Measurements from ENCODE around the gene RAB11FIP5. TPM values are rescaled to one million over a fixed set of nuclear protein-coding genes. Genes with fewer than 3 reads are reported as not detected.

RAB11FIP5 gene
- total RNA-seq, 1 experiment from 2014 or later, result 20.8 TPM

GRCh38 chr2:73069855-73070642 is 42.7 kb downstream of the RAB11FIP5 start:
- ChIA-PET POLR2A (no interaction called here), RAD21 (ENCODE audit: low non-redundant PET in 1 of 2, low total read pairs in 2 of 2, uncharacterized antibody in 2 of 2, unreplicated experiment in 2 of 2) (no interaction called here), CTCF (no interaction called here)
- no peak for ATAC-seq
- no peaks in the 10 kb centered on the region for H4K20me1 ChIP-seq (ENCODE audit: insufficient read depth)
- no peaks in the 10 kb centered on the region for H3K9me3 ChIP-seq (ENCODE audit: control insufficient read depth in 1 of 2, insufficient read depth in 1 of 2, low read depth in 1 of 2, low read length in 2 of 2)
- H3K36me3 ChIP-seq (ENCODE audit: control insufficient read depth in 1 of 2, insufficient read depth in 2 of 2, low read length in 2 of 2), result no peaks in the 10 kb centered on the region
- H3K4me2 ChIP-seq (ENCODE audit: low read length), result peak overlapping the region; percentile 94
- DNase-seq (ENCODE audit: low read depth, low spot score), result no peak
- peak overlapping the region; percentile 74 for H3K27ac ChIP-seq (ENCODE audit: low read depth, low read length)
- no peaks in the 10 kb centered on the region for H3K27me3 ChIP-seq (ENCODE audit: insufficient read depth, low read length)
- H3K4me1 ChIP-seq (ENCODE audit: control insufficient read depth in 1 of 2, insufficient read depth in 2 of 2, low read length in 2 of 2), result peaks cover 15 to 31% of the 10 kb centered on the region in 2 experiments
- no peak overlapping the region for H2AFZ ChIP-seq (ENCODE audit: low read depth, low read length, poor library complexity, severe bottlenecking)
- peak overlapping the region; percentile 86 for H3K9ac ChIP-seq (ENCODE audit: low read length)
- H3K4me3 ChIP-seq (replicated peaks in 1 of 2; ENCODE audit: low read depth in 1 of 2, low read length in 2 of 2), result peak overlapping the region; percentile 80 to 81
- peaks cover 49% of the 10 kb centered on the region for H3K79me2 ChIP-seq (ENCODE audit: insufficient read depth, low read length)
- TSS peak; percentile 54 for BruUV-seq (replicated peaks)
- intact Hi-C loops (cut with micrococcal nuclease), result loop anchor here (2.0 to 5.0 kb wide), 2 partner anchors 78 to 177 kb away; no protein-coding TSS in a partner anchor
- no peaks in the 10 kb centered on the region for H3K9me2 ChIP-seq (ENCODE audit: insufficient read depth)
- TF ChIP-seq SP1 (IDR thresholded peaks at IDR 0.05; ENCODE audit: low read depth) (no peak), ZBTB33 (IDR thresholded peaks at IDR 0.05; ENCODE audit: extremely low read depth, insufficient replicate concordance, low read length) (no peak), RAD21 (IDR thresholded peaks at IDR 0.05; ENCODE audit: low read depth) (no peak), CEBPB (IDR thresholded peaks at IDR 0.05; ENCODE audit: low read depth) (no peak), ATF3 (IDR thresholded peaks at IDR 0.05) (no peak), ELF1 (IDR thresholded peaks at IDR 0.05; ENCODE audit: borderline replicate concordance, low read depth) (no peak), JUND (IDR thresholded peaks at IDR 0.05) (no peak), SRF (IDR thresholded peaks at IDR 0.05; ENCODE audit: low read depth) (no peak), ZFX (IDR thresholded peaks at IDR 0.05) (no peak), TCF7L2 (IDR thresholded peaks at IDR 0.05; ENCODE audit: borderline replicate concordance, extremely low read depth, insufficient read depth, insufficient read length) (no peak), EZH2phosphoT487 (IDR thresholded peaks at IDR 0.05; ENCODE audit: borderline replicate concordance) (no peak), CBX3 (IDR thresholded peaks at IDR 0.05; ENCODE audit: low read depth) (no peak), EGR1 (IDR thresholded peaks at IDR 0.05; ENCODE audit: low read depth) (no peak), POLR2A (IDR thresholded peaks at IDR 0.05; ENCODE audit: borderline replicate concordance, extremely low read depth, insufficient read depth, insufficient read length) (no peak), YY1 (IDR thresholded peaks at IDR 0.05; ENCODE audit: extremely low read depth, insufficient replicate concordance, low read depth, low read length) (no peak), MAX (IDR thresholded peaks at IDR 0.05) (no peak), ZNF274 (IDR thresholded peaks at IDR 0.05; ENCODE audit: low read depth, low read length) (no peak), CTCF (IDR thresholded peaks at IDR 0.05 in 2 of 3, conservative IDR thresholded peaks at IDR 0.05 in 1 of 3; ENCODE audit: borderline replicate concordance in 1 of 3, insufficient read depth in 1 of 3, low read depth in 2 of 3, low read length in 2 of 3) (no peak), SIN3A (IDR thresholded peaks at IDR 0.05; ENCODE audit: low read depth) (no peak)

Measured in HCT116 (cell line).